Thoracic aorta (tissue), 2 donors: ENCODE data around the gene RCAN2. TPM values are rescaled to one million over a fixed set of nuclear protein-coding genes. Genes with fewer than 3 reads are reported as not detected.

Source experiments
- ATAC-seq: fragments of 150-250 bp; one replicate; pipeline ENCODE4 v1.8.0; 2017; ENCODE audit warnings: low read depth; ENCODE audit not compliant: insufficient number of reproducible peaks, low FRiP score
- DNase-seq: peaks from one replicate; pipeline ENCODE4 v3.0.0-alpha.2; 2020; ENCODE audit warnings: low spot score
- H3K27ac ChIP-seq, 2 donors: fragments of 200-600 bp; sonication (generic); 1 replicate in 1 of 2; 2 replicates in 1 of 2; pipeline ENCODE4 v1.5.1; 2016; ENCODE audit warnings: mild to moderate bottlenecking in 2 of 2, moderate library complexity in 2 of 2
- H3K27me3 ChIP-seq: fragments of 200-600 bp; sonication (generic); replicated peaks from 2 replicates; pipeline ENCODE4 v1.6.0; 2016; ENCODE audit warnings: mild to moderate bottlenecking; ENCODE audit not compliant: insufficient read depth
- H3K36me3 ChIP-seq: fragments of 200-600 bp; sonication (generic); one replicate; pipeline ENCODE4 v1.5.1; 2016
- H3K4me1 ChIP-seq, 2 donors: fragments of 200-600 bp; sonication (generic); 1 replicate in 1 of 2; 2 replicates in 1 of 2; pipeline versions ENCODE4 v1.5.1 to v1.6.0; 2016; ENCODE audit warnings: low read depth in 2 of 2, mild to moderate bottlenecking in 1 of 2; ENCODE audit not compliant: control insufficient read depth in 1 of 2
- H3K4me3 ChIP-seq: fragments of 200-600 bp; sonication (generic); 2 replicates; pipeline ENCODE4 v1.5.1; 2016; ENCODE audit warnings: mild to moderate bottlenecking
- H3K9me3 ChIP-seq: fragments of 200-600 bp; sonication (generic); 2 replicates; pipeline ENCODE4 v1.5.1; 2016
- total RNA-seq, 2 donors: library from RNA; depleted of rRNA; stranded (reverse); fragments of >200 nt; gene quantifications; one replicate each; pipeline versions ENCODE4 v1.1.0 to v1.2.3, GENCODE V29; 2016
- TF ChIP-seq, protein P1 (sequence below): fragments of 200-600 bp; sonication (generic); IDR thresholded peaks from one replicate; pipeline ENCODE4 v1.5.1; 2019; ENCODE audit warnings: antibody characterized with exemption

Gene RCAN2
- total RNA-seq, 2 donors from 2014 or later, result 126 to 289 TPM

DNA sequence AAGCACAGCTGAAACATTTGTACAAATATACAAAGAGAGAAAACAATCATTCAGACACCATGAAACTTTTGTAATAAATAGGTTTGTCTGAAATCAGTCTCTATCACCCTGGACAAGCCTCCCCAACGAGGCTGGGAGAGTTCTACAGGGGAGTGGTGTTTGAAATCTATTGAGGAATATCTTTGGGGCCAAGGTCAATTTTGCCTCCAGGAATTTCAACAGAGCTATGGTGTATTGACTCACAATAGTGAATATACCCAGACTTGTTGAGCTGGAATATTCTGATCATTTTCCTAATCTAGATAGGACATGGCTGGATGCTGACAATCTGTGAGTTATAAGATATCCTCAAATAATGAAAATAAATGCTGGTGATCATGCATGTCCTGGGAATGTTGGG is 269.0 kb downstream of the RCAN2 start:
- no peak for ATAC-seq
- Histone ChIP-seq H3K27me3 (no peaks in the 10 kb centered on the region), H3K27ac (no peak overlapping the region), H3K36me3 (no peaks in the 10 kb centered on the region), H3K9me3 (no peaks in the 10 kb centered on the region), H3K4me3 (no peak overlapping the region), H3K4me1 (peaks cover 17 to 26% of the 10 kb centered on the region in 2 donors)
- DNase-seq, result no peak
- TF ChIP-seq, protein P1, sequence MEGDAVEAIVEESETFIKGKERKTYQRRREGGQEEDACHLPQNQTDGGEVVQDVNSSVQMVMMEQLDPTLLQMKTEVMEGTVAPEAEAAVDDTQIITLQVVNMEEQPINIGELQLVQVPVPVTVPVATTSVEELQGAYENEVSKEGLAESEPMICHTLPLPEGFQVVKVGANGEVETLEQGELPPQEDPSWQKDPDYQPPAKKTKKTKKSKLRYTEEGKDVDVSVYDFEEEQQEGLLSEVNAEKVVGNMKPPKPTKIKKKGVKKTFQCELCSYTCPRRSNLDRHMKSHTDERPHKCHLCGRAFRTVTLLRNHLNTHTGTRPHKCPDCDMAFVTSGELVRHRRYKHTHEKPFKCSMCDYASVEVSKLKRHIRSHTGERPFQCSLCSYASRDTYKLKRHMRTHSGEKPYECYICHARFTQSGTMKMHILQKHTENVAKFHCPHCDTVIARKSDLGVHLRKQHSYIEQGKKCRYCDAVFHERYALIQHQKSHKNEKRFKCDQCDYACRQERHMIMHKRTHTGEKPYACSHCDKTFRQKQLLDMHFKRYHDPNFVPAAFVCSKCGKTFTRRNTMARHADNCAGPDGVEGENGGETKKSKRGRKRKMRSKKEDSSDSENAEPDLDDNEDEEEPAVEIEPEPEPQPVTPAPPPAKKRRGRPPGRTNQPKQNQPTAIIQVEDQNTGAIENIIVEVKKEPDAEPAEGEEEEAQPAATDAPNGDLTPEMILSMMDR, result no peak

DNA sequence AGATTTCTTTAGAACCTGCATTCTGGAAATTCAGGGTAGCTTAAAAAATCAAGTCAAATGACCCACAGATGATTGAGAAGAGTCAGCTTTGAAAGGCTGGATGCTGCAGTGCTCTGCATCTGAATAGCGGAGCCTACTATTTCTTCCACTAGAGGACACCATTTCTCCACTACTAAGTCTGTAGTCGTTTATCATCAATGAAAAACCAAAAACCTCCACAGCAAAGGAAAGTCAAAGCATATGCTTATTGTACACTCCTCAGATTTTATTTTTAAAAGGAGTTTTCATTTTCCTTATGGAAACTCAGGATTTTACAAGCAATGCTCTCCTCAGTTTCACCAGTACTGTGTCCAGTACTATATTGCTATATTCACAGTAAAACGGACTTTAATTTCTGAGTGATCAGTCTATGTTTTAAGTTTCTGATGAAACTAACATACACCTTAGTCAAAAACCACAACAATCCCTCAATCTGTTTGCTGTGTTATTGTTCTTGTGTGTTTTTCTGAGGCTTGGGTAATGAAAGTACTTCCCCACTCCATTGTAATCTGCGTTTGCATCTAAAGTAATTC is 269.9 kb downstream of the RCAN2 start:
- Histone ChIP-seq H3K27ac (peak overlapping the region in 1 of 2 donors; percentile 90), H3K4me3 (no peak overlapping the region), H3K9me3 (no peaks in the 10 kb centered on the region), H3K27me3 (no peaks in the 10 kb centered on the region), H3K4me1 (peaks cover 25 to 36% of the 10 kb centered on the region in 2 donors), H3K36me3 (no peaks in the 10 kb centered on the region)
- ATAC-seq (no peak), DNase-seq (no peak)
- TF ChIP-seq, protein P1, result peak; percentile 73

GRCh38 chr6:46220352-46221221 is 270.7 kb downstream of the RCAN2 start:
- Histone ChIP-seq H3K36me3 (no peaks in the 10 kb centered on the region), H3K27me3 (no peaks in the 10 kb centered on the region), H3K4me1 (peaks cover 25 to 40% of the 10 kb centered on the region in 2 donors), H3K9me3 (no peaks in the 10 kb centered on the region), H3K4me3 (no peak overlapping the region), H3K27ac (peak overlapping the region; percentile 48 to 90)
- TF ChIP-seq, protein P1, result no peak
- DNase-seq (no peak), ATAC-seq (no peak)

DNA sequence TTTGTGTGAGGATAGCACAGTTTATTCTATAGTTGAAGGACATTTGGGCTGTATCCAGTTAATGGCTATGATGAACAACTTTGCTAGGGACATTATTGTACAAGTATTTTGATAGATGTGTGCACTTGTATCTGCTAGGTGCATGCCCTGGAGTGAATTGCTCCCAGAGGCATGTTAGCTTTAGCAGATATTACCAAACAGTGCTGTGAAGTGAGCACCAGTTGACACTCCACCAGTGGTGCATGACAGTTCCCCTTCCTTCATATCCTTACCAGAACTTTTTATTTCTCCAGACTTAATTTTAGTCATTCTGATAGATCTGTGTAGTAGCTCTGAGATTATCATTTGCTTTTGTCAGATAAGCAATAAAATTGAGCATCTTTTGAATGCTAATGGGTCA is 271.6 kb downstream of the RCAN2 start:
- H3K36me3 ChIP-seq, result no peaks in the 10 kb centered on the region
- H3K9me3 ChIP-seq, result no peaks in the 10 kb centered on the region
- ATAC-seq (no peak), DNase-seq (no peak)
- TF ChIP-seq, protein P1, result no peak
- H3K4me3 ChIP-seq, result no peak overlapping the region
- H3K27ac ChIP-seq, result peak overlapping the region in 1 of 2 donors; percentile 90
- H3K4me1 ChIP-seq, result peaks cover 25 to 40% of the 10 kb centered on the region in 2 donors
- no peaks in the 10 kb centered on the region for H3K27me3 ChIP-seq

- H3K36me3 ChIP-seq, result no peaks in the 10 kb centered on the region
- TF ChIP-seq, protein P1, result no peak
- ATAC-seq (no peak), DNase-seq (no peak)
- peak overlapping the region; percentile 88 to 90 for H3K27ac ChIP-seq
- H3K4me1 ChIP-seq, result peaks cover 25 to 40% of the 10 kb centered on the region in 2 donors
- H3K27me3 ChIP-seq, result no peaks in the 10 kb centered on the region
- H3K9me3 ChIP-seq, result no peaks in the 10 kb centered on the region
- no peak overlapping the region for H3K4me3 ChIP-seq
Measured at GRCh38 chr6:46218457-46218856, 272.8 kb downstream of the RCAN2 start.
